ENCODE data around the gene PPP6R3.

Gene PPP6R3

GRCh38 chr11:68498903-68499883 is 38.6 kb downstream of the PPP6R3 start:
- no peak for DNase-seq

GRCh38 chr11:68500206-68500605 is 39.7 kb downstream of the PPP6R3 start:
- DNase-seq = no peak

- DNase-seq = no peak
Measured at GRCh38 chr11:68501813-68502212, 41.3 kb downstream of the PPP6R3 start.

GRCh38 chr11:68503251-68503687 is 42.7 kb downstream of the PPP6R3 start:
- no peak for DNase-seq

- peak in 2 of 3 experiments; percentile 18 to 37 for DNase-seq
Measured at GRCh38 chr11:68503792-68504191, 43.2 kb downstream of the PPP6R3 start.

- DNase-seq = peak in 1 of 3 experiments; percentile 22
Measured at GRCh38 chr11:68504432-68505066, 44.0 kb downstream of the PPP6R3 start.

GRCh38 chr11:68505596-68505995 is 45.0 kb downstream of the PPP6R3 start:
- DNase-seq = no peak

- peak in 1 of 3 experiments; percentile 30 for DNase-seq
Measured at GRCh38 chr11:68506908-68507307, 46.4 kb downstream of the PPP6R3 start.

- DNase-seq = no peak
Measured at GRCh38 chr11:68508425-68508824, 47.9 kb downstream of the PPP6R3 start.

- DNase-seq = no peak
Measured at GRCh38 chr11:68509066-68509465, 48.5 kb downstream of the PPP6R3 start.

- DNase-seq = no peak
Measured at GRCh38 chr11:68513930-68514487, 53.5 kb downstream of the PPP6R3 start.

GRCh38 chr11:68517121-68517741 is 56.7 kb downstream of the PPP6R3 start:
- DNase-seq = no peak

- DNase-seq = no peak
Measured at GRCh38 chr11:68518191-68518590, 57.6 kb downstream of the PPP6R3 start.

- no peak for DNase-seq
Measured at GRCh38 chr11:68521969-68522652, 61.6 kb downstream of the PPP6R3 start.

GRCh38 chr11:68523033-68523432 is 62.5 kb downstream of the PPP6R3 start:
- DNase-seq = no peak

- no peak for DNase-seq
Measured at GRCh38 chr11:68523743-68524142, 63.2 kb downstream of the PPP6R3 start.

- no peak for DNase-seq
Measured at GRCh38 chr11:68524213-68524612, 63.7 kb downstream of the PPP6R3 start.

- DNase-seq = no peak
Measured at GRCh38 chr11:68524681-68525080, 64.1 kb downstream of the PPP6R3 start.

- DNase-seq = no peak
Measured at GRCh38 chr11:68525336-68525735, 64.8 kb downstream of the PPP6R3 start.

GRCh38 chr11:68525930-68526329 is 65.4 kb downstream of the PPP6R3 start:
- no peak for DNase-seq

GRCh38 chr11:68527585-68527984 is 67.0 kb downstream of the PPP6R3 start:
- DNase-seq = no peak

GRCh38 chr11:68528630-68529029 is 68.1 kb downstream of the PPP6R3 start:
- DNase-seq = no peak

Measured in NCI-H1417 (cell line).